Activated T-cell treated with anti-CD3 and anti-CD28 coated beads for 1 hour (primary cell): Measurements from ENCODE around the gene COX8A.

Experiments used
- DNase-seq: peaks from one replicate; pipeline ENCODE4 v3.0.0-alpha.2; 2020; ENCODE audit warnings: low read depth

The COX8A gene

GRCh38 chr11:64021757-64022093, 47.3 kb downstream of the COX8A start:
- DNase-seq = no peak

- no peak for DNase-seq
Measured at GRCh38 chr11:64022125-64022784, 47.8 kb downstream of the COX8A start.

DNA sequence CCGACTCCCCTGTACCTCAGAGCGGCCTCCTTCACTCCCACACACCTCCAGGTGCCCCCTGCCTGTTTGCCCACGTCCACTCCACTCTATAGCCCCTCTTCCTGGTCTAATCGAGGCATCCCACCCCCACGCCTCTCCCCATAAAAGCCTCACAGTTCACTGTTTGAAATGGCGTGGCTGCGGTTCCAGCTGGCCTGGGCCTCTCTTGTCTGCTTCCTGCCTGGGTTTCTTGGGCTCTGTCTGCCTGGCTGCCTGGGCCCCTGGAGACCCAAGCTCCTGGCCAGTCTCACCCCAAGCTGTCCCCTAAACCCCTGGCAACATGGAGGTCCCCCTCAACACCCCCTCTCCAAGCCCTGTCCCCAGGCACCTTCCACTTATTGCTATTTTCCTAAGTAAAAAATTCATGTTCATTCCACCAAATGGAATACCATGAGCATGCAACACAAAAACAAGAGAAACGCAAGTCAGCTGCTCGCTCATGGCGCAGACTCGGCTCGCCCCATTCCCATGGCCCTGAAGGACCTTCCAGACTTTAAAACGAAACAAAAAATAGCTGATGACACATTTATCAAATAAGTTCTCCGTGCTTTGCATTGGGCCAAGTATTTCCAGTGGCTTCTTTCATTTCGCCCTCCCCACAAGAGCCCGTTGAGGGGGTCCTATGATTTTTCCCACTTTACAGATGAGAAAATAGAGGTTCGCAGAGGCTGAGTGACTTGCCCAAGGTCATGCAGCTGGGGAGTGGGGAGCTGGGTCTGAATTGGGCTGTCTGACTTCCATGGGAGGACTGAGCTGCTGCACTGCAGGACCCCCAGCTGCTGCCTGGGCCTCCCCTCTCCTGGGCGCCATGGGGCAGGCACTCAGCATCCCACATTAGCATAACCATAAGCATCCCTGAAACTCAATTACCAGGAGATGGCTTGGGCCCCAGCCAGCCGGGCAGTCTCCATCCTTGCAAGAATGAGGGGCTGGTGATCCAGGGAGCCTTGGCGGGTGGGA, 49.6 kb downstream of the COX8A start:
- DNase-seq = no peak

GRCh38 chr11:64025205-64025604, 50.8 kb downstream of the COX8A start:
- no peak for DNase-seq
